A172 (cell line): ENCODE data around the gene BRSK1. TPM values are rescaled to one million over a fixed set of nuclear protein-coding genes. Genes with fewer than 3 reads are reported as not detected.
A peak's percentile ranks its signal among the peaks of the same experiment; 100 is the strongest.

ENCODE experiments used
- DNase-seq: peaks from one replicate; pipeline ENCODE4 v3.0.0-alpha.2; 2015; ENCODE audit warnings: low spot score
- total RNA-seq: library from RNA; depleted of rRNA; stranded (reverse); fragments of >200 nt; shearing (Covaris generic); gene quantifications from 2 replicates; pipeline ENCODE4 v1.2.3, GENCODE V29; 2014

The BRSK1 gene
- total RNA-seq, 1 experiment from 2014 or later, result 11.6 TPM

DNA sequence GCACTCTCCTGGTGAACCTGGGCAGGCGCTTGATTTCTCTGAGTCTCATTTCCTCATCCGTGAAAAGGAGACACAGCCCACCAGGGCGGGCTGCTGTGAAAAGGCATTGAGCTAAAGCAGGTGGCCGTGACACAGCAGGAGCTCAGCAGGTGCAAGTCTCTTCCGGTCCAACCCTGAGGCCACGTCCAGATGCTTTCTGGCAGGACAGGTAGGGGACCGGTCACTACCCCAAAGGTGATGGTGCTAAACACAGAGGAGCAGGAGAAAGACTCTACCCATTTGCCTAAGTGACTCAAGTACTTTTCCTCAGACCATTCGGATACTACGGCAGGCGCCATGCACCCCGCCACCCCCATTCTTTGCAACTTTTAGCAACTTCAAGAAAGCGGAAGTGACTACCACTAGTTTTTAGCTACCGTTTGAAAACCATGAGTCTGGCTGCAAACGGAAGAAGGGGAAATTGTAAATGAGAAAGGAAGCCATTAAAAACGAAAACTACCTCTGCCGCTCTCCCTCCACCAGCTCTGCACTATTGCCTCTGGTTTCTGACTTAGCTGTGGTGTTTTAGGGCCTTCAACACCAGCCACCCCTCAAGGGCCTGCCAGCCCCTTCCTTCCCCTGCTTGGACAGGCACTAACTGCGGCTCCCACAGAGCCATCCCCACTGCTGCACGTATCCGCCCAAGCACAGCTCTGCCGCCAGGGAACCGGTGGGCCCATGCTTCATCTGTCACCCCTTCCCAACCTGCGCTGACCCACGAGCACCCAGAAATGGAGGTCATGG lies 29.8 kb upstream of the BRSK1 start:
- no peak for DNase-seq

DNA sequence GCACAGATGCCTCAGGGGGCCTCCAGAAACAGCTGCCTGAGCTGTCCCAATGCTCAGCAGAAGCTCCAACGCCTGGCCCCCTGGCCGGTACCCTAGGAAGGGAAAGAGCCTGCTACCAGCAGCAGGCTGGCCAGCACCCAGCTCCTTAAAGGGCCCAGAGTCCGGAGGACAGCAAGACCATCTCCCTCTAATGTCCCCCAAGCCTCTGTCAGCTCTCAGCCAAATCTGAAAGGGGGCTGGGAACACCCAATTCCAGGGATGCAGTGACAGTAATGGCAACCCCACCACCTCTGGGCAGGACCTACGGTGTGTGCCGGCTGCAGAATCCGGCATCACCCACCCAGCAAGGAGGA lies 29.2 kb upstream of the BRSK1 start:
- no peak for DNase-seq

DNA sequence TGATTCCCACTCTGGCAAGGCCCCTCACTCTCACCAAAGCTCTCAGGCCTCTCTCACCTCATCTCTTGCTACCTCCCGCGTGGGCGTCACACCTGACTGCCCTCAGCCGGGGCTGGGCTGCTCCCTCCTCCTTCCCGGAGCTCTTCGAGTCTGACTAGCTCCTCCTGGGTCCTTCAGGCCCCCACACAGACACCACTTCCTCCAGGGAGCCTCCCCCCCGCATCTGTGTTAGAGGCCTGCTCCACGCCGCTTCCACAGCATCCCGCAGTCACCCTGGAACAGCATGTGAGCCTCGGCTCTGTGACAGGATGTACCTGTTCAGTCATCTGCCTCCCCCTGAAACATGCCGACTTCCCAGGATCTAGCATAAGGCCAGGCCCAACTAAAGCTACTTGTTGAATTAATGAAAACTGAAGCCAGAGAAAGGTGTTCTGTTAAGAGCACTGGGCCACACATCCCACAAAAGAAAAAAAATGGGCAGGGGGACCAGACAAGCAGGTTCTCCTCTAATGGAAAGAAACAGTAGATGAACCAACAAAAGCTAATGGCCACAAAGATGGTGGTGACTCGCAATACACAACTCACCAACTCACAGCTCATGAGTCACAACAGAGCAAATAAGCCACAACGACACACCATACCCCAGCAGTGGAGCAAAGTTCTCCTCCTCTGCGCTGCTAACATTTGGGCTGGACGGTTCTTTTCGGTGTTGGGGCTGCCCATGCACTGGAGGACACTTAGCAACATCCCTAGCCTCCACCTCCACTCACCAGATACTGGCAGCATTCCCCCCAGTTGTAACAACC lies 28.0 kb upstream of the BRSK1 start:
- peak; percentile 38 for DNase-seq

DNA sequence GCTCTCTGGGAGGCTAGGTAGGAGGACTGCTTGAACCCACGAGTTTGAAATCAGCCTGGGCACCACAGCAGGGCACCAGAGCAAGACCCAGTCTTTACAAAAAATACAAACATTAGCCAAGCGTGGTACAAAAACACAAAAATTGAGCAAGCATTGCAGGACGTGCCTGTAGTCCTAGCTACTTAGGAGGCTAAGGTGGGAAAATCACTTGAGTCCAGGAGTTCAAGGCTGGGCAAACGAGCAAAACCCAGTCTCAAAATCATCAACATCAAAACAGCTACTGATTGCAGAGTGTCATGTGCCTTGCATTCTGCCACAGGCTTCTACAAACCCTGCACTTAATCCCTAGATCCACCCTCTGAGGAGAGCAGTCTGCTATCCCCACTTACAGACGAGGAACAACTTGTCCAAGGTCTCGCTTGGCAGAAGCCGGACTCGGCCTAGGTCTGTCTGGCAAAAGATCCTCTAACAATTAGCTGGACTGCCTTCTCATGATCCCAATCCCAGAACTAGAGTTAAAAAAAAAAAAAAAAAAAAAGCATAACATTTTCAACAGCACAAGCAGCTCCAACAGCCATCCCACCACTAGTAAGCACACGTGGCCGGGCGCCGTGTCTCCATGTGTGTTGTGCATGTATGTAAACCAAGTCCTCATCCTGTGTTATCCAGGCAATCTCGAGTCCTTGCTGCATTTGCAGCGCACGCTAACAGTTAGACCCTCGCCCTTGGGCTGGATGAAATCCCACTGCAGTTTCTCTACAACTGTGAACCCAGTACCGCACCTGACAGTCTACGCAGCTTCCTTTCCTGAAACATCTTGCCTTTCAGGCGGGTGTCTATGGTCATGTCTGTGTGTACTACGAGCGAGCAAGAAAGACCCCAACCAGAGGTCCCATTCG lies 27.0 kb upstream of the BRSK1 start:
- DNase-seq, result no peak

DNA sequence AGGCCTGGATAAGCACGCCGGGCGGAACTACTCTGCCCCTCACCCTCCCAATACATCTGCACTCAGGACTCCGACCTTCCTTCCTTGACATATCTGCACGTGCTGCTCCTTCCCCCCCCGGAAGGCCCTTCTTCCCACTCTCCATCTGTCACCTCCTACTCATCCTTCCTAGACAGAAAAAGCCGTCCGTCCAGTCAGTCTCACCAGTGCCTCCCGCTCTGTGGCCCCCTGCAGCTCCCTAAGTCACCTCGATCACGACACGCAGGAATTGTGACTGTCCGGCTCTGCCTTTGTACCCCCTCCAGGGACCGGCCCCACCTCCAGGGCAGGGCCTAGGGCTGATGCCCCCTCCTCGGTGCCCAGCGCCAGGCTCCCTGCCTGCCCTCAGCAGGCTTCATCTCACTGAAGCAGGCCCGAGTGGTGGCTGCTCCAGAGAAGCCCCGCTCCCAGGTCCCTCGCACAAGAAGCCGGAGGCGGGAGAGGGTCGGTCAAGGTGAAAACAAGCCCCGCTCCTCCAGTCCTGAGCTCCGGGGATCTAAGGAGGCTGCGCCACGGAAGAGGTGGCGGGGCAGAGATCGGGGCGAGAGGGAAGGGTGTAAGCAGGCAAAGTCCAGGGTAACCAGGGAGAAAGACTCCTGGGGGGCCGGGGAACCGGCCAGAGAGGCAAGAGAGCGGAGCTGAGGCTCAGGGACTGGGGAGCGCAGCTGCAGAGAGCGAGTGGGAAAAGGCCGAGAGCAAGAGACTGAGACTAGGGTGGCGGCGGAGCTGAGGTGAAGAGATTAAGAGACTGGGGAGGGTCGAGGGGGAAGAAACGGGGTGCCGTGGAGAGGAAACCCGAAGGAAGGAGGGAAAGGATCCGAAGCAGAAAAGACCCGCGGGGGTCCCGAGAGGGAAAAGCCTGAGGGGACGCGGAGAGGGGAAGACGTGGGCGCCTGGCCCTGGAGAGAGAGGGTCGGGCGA lies 26.1 kb upstream of the BRSK1 start:
- no peak for DNase-seq

DNA sequence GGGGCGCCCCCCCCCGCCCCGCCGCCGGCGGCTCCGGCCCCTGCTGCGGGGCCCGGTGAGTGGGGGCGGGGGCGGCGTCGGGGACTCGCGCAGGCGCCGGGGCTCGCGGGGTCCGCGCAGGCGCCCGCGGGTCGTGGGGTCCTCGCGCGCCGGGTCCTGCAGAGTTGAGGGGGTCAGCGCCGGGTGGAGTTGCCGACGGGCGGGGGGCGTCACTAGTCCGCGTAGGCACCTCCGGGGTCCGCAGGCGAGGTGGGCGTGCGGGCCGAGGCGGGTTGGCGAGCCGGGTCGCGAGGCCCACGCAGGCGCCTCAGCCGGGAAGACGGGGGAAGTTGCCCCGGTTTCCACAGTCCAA lies 25.3 kb upstream of the BRSK1 start:
- no peak for DNase-seq

DNA sequence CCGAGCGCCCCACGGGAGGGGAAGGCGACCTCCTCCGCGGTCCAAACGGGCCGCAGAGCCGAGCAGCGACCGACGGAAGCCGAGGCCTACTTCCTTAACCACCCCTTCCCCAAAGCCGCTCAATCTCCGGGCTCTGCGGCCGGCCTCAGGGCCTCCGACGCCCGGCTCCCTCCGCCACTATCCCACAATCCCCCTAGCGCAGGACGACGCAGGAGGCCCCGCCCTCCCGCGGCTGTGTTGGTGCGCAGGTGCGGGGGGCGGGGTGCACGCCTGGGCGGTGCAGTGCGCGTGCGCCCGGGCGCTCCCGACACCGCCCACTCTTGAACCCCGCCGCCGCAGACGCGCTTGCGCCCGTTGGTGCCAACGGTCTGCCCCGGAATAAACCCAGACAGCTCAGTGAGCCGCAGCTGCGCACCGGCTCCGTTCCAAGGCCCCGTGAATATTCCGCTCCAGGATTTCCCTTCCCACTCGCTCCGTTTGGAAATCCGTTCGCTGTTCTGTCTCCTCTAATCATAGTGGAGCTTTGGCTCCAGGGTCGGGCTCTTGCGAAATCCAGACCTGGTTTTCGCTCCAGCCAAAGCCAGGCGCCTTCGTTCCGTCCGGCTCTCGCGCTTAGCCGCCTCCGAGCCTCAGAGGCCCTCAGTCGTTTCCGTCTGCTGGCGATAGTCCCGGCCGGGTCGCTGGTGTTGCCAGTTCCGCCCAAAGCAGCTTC lies 24.8 kb upstream of the BRSK1 start, which contains the start of gene PPP6R1:
PPP6R1 (minus strand) TSS at position 190 of the 712 bp plus-strand sequence. CDS start 11,914 bp downstream, outside the sequence.
- DNase-seq, result peak; percentile 100

DNA sequence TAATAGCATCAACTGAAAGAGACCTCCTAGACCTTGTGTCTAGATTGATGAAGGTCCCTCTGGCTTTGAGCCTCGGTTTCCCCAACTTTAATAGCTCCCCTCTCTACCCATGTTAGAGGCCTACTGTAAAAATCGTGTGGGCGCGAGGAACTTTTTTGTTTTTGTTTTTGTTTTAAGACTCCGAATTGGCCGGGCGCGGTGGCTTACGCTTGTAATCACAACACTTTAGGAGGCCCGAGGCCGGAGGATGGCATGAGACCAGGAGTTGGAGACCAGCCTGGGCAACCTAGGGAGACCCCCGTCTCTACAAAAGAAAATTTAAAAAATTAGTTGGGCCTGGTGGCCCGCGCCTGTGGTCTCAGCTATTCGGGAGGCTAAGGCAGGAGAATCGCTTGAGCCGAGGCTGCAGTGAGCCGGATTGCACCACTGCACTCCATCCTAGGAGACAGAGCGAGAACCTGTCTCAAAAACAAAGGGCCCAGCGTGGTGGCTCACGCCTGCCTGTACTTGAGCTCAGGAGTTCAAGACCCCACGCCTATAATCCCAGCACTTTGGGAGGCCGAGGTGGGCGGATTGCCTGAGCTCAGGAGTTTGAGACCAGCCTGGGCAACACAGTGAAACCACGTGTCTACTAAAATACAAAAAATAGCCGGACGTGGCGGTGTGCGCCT lies 24.1 kb upstream of the BRSK1 start:
- no peak for DNase-seq

DNA sequence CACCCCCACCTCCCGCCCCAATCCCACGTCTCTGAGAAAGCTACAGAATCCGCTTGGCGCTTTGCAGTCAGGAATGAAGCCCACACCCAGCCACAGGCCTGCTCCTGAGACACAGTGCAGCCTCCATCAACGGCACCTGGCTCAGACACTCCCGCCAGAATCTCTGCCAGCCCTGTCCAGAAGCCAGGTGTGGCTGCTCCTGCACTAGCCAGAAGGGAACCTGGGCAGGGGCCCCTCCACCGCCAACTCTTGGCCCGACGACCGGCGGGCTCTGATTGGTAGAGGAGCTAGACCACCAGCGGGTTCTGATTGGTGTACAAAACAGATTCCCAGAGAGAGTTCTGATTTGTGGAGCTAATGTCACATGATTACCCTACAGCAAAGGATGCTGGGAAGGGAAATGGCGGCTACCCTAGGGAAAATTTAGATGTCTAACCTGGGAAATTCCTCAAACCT lies 22.1 kb upstream of the BRSK1 start:
- DNase-seq, result no peak

DNA sequence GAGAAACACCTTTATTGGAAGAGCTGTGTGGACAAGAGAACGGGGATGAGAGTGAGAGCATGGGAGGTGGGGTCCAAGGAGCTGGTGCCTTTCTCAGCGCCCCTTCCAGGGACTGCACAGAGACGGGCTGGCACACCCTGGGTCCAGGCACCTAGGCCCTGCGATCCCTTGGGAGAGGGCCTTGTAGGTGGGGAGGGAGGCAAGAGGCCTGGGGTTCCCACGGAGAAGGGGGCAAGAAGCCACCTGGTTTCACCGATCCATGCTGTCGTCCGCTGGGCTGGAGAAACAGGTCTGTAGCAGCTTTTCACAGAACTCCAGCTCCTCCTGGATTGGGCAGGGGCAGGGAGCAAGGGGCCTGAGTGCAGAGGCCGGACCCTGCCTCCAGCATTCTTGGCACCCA lies 21.4 kb upstream of the BRSK1 start:
- no peak for DNase-seq

DNA sequence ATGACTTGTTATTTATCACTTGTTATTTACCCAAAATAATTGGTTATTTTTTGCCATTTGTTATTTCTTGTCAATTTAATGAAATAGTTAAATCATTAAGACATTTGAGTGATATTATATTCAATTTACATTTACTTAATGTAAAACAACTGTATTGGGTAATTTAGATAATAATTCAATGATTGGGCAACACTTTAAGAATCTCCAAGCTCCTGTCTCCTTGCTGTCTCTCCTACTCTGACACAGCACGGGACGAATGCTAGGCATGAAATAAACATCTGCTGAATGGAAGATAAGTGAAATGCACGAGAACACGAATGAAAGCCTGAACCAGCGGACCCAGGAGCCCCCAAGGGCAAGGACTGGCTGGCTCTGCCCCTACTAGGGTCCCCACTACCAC lies 19.3 kb upstream of the BRSK1 start:
- no peak for DNase-seq

DNA sequence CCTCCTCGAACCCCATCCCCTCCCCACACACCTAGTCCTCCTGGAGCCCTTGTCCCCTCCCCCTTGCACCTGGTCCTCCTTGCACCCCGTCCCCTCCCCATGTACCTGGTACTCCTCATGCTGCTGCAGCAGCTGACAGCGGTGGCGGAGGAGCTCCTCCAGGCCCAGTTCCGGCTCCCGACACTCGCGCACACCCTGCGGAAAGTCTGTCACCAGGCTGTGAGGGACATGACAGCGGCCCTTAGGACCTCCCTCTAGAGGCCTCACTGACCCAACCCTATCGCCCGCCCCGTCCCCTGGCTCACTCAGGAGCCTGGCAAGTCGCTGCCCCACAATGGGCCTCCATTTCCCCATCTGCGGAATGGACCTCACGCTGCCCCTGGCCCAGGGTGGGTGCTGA lies 18.6 kb upstream of the BRSK1 start:
- no peak for DNase-seq

DNA sequence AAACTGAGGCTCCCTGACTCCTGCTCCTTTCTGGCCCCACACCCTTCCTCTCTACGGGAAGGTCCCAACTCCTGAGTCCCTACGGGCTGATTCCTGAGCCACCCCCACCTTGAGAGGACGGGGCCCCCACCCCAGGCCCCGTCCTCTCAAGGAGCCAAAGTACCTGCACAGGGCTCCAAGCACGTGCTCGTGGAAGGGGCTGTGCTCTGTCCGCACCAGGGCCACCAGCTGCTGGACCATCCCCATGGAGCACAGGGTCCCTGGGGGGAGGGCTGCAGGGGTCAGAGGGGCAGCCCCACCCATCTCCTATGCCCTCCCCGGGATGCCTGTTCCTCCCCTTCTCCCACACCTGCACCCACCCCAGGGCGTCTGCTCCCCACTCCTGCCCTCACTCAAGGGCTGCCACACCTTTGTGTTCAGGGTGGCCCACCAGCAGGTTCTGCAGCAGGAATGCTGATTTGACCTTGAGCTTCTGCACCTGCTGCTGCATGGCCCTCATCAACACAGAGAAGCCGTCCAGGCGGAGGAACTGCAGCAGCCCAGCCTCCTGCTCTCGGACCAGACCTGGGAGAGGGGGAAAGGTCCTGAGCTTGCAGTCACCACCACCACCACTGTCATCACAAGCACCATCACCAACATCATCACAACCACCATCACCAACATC lies 17.9 kb upstream of the BRSK1 start:
- DNase-seq, result no peak

DNA sequence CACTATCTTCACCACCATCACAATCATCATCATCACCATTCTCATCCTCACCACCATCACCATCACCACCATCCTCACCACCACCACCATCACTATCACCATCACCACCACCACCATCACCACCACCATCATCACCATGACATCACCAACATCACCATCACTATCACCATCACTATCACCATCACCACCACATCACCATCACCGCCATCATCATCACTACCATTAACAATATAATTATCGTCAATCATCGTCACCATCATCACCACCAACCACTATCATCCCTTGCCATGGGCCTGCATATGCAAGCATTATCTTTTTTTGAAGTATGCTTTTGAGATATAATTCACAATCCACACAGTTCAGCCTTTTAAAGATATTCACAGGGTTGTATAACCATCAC lies 17.4 kb upstream of the BRSK1 start:
- no peak for DNase-seq

DNA sequence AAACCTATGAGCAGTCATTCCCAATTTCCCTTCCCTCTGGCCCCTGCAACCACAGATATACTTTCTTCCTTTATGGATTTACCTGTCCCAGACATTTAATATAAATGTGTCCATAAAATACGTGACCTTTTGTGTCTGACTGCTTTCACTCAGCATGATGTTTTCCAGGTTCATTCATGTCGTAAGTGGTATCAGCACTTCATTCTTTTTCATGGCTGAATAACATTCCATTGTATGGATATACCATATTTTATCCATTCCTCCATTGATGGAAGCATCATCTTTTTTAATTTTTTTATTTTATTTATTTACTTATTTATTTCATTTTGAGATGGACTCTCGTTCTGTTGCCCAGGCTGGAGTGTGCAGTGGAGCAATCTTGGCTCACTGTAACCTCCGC lies 17.0 kb upstream of the BRSK1 start:
- no peak for DNase-seq

DNA sequence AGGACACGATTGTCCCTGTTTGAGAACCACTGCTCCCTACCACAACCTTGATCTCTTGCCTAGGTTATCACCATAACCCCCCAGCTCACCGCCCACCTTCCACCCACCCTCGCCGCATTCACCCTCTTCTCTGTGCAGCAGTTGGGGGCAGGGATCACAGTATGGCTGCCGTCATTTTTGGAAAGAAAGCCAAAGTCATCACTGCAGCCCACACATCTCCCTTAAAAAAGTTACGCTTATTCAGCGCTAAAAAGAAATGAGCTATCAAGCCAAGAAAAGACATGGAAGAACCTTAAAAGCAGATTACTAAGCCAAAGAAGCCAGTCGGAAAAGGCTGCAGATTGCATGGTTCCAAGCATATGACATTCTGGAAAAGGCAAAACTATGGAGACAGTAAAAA lies 14.5 kb upstream of the BRSK1 start:
- no peak for DNase-seq

DNA sequence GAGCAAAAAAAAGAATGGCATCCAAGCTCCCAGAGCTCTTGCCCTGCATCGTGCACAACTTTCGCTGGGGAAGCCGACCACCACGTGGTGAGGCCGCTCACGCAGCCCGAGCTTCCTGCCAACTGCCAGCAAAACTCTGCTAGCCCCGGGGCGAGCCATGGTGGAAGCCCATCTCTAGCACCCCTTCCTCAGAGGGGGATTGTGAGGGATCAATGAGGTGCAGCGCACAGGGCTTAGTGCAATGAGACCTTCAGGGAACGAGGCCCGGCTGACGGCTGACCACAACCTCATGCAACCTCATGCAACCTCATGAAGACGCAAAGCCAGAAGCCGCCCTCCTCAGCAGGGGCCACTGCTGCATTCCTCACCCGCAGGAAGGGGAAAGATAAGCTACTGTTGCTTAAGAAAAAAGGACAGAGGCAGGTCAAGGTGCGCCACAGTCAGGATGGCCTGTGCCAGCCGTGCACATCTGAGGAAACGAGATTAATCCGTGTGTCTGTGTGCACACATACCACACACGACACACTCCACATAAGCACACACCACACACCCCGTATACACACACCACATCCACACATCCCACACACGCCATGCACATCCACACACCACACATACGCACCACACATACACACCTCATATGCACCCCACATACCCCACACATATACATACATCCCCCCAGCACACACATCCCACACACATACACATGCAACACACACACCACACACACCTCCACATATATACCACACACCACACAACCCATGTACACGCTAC lies 13.4 kb upstream of the BRSK1 start:
- DNase-seq, result no peak

DNA sequence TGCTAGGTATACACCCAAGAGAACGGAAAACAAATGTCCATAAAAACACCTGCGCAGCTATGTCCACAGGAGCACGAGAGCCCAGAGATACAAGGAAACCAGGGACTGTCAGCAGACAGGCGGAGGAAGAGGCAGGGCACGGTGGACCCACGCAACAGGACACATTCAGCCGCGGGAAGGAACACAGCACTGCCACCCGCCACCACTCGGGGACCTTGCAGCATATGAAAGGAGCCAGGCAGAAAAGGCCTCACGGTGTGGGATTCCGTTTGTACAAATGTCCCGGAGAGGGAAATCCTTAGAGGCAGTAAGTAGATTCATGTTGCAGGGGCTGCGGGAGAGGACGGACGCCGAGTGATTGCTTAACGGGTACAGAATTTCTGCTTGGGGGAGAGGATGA lies 11.7 kb upstream of the BRSK1 start:
- no peak for DNase-seq
